ENCODE measurements around the gene CLASRP.
A peak's percentile ranks its signal among the peaks of the same experiment; 100 is the strongest.

Gene CLASRP

GRCh38 chr19:45020071-45020470 is 18.8 kb upstream of the CLASRP start:
- no peak for DNase-seq (ENCODE audit: low read depth, low spot score)
- no peak overlapping the region for H3K27ac ChIP-seq

- DNase-seq (ENCODE audit: low read depth, low spot score), result no peak
- no peak overlapping the region for H3K27ac ChIP-seq
These were observed 16.9 kb upstream of the CLASRP start for GRCh38 chr19:45021971-45022370.

- H3K27ac ChIP-seq, result no peak overlapping the region
- DNase-seq (ENCODE audit: low read depth, low spot score), result no peak
These were observed 15.8 kb upstream of the CLASRP start for GRCh38 chr19:45023048-45023447.

GRCh38 chr19:45025264-45025663 is 13.6 kb upstream of the CLASRP start:
- no peak overlapping the region for H3K27ac ChIP-seq
- DNase-seq (ENCODE audit: low read depth, low spot score), result no peak

- no peak overlapping the region for H3K27ac ChIP-seq
These were observed 11.5 kb upstream of the CLASRP start for GRCh38 chr19:45027371-45027770.

GRCh38 chr19:45030825-45031224 is 8.0 kb upstream of the CLASRP start:
- H3K27ac ChIP-seq, result no peak overlapping the region
- no peak for DNase-seq (ENCODE audit: low read depth, low spot score)

More at GRCh38 chr19:45027371-45027770, 11.5 kb upstream of the CLASRP start:
- no peak for DNase-seq (ENCODE audit: low read depth, low spot score)

- no peak overlapping the region for H3K27ac ChIP-seq
- no peak for DNase-seq (ENCODE audit: low read depth, low spot score)
These were observed 6.4 kb upstream of the CLASRP start for GRCh38 chr19:45032421-45032820.

- no peak overlapping the region for H3K27ac ChIP-seq
- no peak for DNase-seq (ENCODE audit: low read depth, low spot score)
These were observed 3.1 kb upstream of the CLASRP start for GRCh38 chr19:45035755-45036154.

GRCh38 chr19:45037393-45038169 is 1.3 kb upstream of the CLASRP start:
- no peak for DNase-seq (ENCODE audit: low read depth, low spot score)
- H3K27ac ChIP-seq, result no peak overlapping the region

- DNase-seq (ENCODE audit: low read depth, low spot score), result no peak
- no peak overlapping the region for H3K27ac ChIP-seq
These were observed 1.4 kb downstream of the CLASRP start for GRCh38 chr19:45040059-45040771.

GRCh38 chr19:45041125-45041524 is 2.3 kb downstream of the CLASRP start:
- H3K27ac ChIP-seq, result no peak overlapping the region

GRCh38 chr19:45045671-45046353 is 7.0 kb downstream of the CLASRP start:
- DNase-seq (ENCODE audit: low read depth, low spot score), result no peak
- H3K27ac ChIP-seq, result no peak overlapping the region

More at GRCh38 chr19:45041125-45041524, 2.3 kb downstream of the CLASRP start:
- DNase-seq (ENCODE audit: low read depth, low spot score), result no peak

- H3K27ac ChIP-seq, result no peak overlapping the region
- no peak for DNase-seq (ENCODE audit: low read depth, low spot score)
These were observed 7.5 kb downstream of the CLASRP start for GRCh38 chr19:45046355-45046754.

- H3K27ac ChIP-seq, result no peak overlapping the region
- no peak for DNase-seq (ENCODE audit: low read depth, low spot score)
These were observed 8.4 kb downstream of the CLASRP start for GRCh38 chr19:45047188-45047797.

- peak overlapping the region; percentile 36 for H3K27ac ChIP-seq
- DNase-seq (ENCODE audit: low read depth, low spot score), result no peak
These were observed 10.4 kb downstream of the CLASRP start for GRCh38 chr19:45049073-45049736.

- peak overlapping the region; percentile 36 for H3K27ac ChIP-seq
- DNase-seq (ENCODE audit: low read depth, low spot score), result no peak
These were observed 11.2 kb downstream of the CLASRP start for GRCh38 chr19:45050036-45050435.

GRCh38 chr19:45051929-45052579 is 13.2 kb downstream of the CLASRP start:
- H3K27ac ChIP-seq, result no peak overlapping the region
- no peak for DNase-seq (ENCODE audit: low read depth, low spot score)

- no peak for DNase-seq (ENCODE audit: low read depth, low spot score)
- no peak overlapping the region for H3K27ac ChIP-seq
These were observed 18.0 kb downstream of the CLASRP start for GRCh38 chr19:45056831-45057230.

- DNase-seq (ENCODE audit: low read depth, low spot score), result no peak
- H3K27ac ChIP-seq, result no peak overlapping the region
These were observed 18.6 kb downstream of the CLASRP start for GRCh38 chr19:45057444-45057843.
